GM12874 (cell line): Measurements from ENCODE around the gene HNRNPK.

Experiments
- CTCF ChIP-seq: IDR thresholded peaks from 2 replicates; pipeline ENCODE4 v1.5.1; 2011; ENCODE audit warnings: low read depth, mild to moderate bottlenecking, control low read depth, low read length, moderate library complexity; ENCODE audit not compliant: insufficient read depth

HNRNPK gene

GRCh38 chr9:83964973-83965349 lies 15.1 kb downstream of the HNRNPK start:
- TF ChIP-seq CTCF: no peak

- no peak for TF ChIP-seq CTCF
Observed at GRCh38 chr9:83962165-83962564, 17.9 kb downstream of the HNRNPK start.

GRCh38 chr9:83960991-83961390 lies 19.0 kb downstream of the HNRNPK start:
- TF ChIP-seq CTCF: no peak

- TF ChIP-seq CTCF: no peak
Observed at GRCh38 chr9:83959061-83959460, 21.0 kb downstream of the HNRNPK start.

- TF ChIP-seq CTCF: no peak
Observed at GRCh38 chr9:83957248-83957513, 22.8 kb downstream of the HNRNPK start.

GRCh38 chr9:83956436-83957247 lies 23.4 kb downstream of the HNRNPK start:
- TF ChIP-seq CTCF: no peak

GRCh38 chr9:83956086-83956435 lies 24.0 kb downstream of the HNRNPK start:
- TF ChIP-seq CTCF: no peak
